A549 (cell line): ENCODE data around the gene MACROD1. TPM values are rescaled to one million over a fixed set of nuclear protein-coding genes. Genes with fewer than 3 reads are reported as not detected.
A peak's percentile ranks its signal among the peaks of the same experiment; 100 is the strongest.

Source experiments
- ATAC-seq, 2 experiments: fragments of 200-7000 bp in 1 of 2; fragments of >200 bp in 1 of 2; cut with Nextera tagmentation in 1 of 2; cut with Tn5 transposase in 1 of 2; 3 replicates each; pipeline versions ENCODE4 v1.8.0 to v1.9.1; 2018 to 2020; ENCODE audit warnings: mild to moderate bottlenecking in 1 of 2, moderate library complexity in 1 of 2
- CTCF ChIA-PET: fragments of 300-600 bp; sonication (Branson Sonifier 250); formaldehyde crosslinking; extraction: SDS; loops from one replicate; lab custom pipeline; 2021; ENCODE audit warnings: antibody characterized with exemption, inconsistent platforms; lab: Yijun Ruan, JAX
- POLR2A ChIA-PET: fragments of 350-600 bp; formaldehyde crosslinking; extraction: SDS; loops from one replicate; lab custom pipeline; 2021; ENCODE audit warnings: antibody characterized with exemption, inconsistent platforms; lab: Yijun Ruan, JAX
- DNase-seq, 2 experiments: peaks; one replicate each; pipeline versions ENCODE4 v3.0.0 to v3.0.0-alpha.2; 2011 to 2016; ENCODE audit warnings: low read depth in 1 of 2, low spot score in 1 of 2
- FAIRE-seq: peaks from 2 replicates; lab custom pipeline; 2011; peaks lifted over from hg19 to GRCh38; lab: Jason Lieb, UNC
- H3K27ac ChIP-seq, 2 experiments: fragments of >200 bp; sonication (Bioruptor Twin); formaldehyde crosslinking; 3 replicates each; pipeline ENCODE4 v1.5.1; 2016 to 2017
- H3K4me1 ChIP-seq: fragments of >200 bp; sonication (Bioruptor Twin); formaldehyde crosslinking; 3 replicates; pipeline ENCODE4 v1.6.1; 2016
- H3K4me2 ChIP-seq: fragments of >200 bp; sonication (Bioruptor Twin); formaldehyde crosslinking; 3 replicates; pipeline ENCODE4 v1.6.1; 2016
- H3K4me3 ChIP-seq: fragments of >200 bp; sonication (Bioruptor Twin); formaldehyde crosslinking; 3 replicates; pipeline ENCODE4 v1.5.1; 2016
- H3K9me3 ChIP-seq: fragments of >200 bp; sonication (Bioruptor Twin); formaldehyde crosslinking; 3 replicates; pipeline ENCODE4 v1.6.1; 2016
- ATOH8 ChIP-seq: fragments of 250-450 bp; sonication (Bioruptor Pico); IDR thresholded peaks from 2 replicates; pipeline ENCODE4 v1.5.0; 2020; ENCODE audit warnings: low read depth, mild to moderate bottlenecking, moderate library complexity
- BCL3 ChIP-seq: fragments of >200 bp; sonication (Bioruptor Twin); formaldehyde crosslinking; IDR thresholded peaks from 3 replicates; pipeline ENCODE4 v1.6.1; 2016
- BHLHE40 ChIP-seq: IDR thresholded peaks from 2 replicates; pipeline ENCODE4 v1.6.1; 2012; ENCODE audit warnings: low read depth, low read length, inconsistent platforms
- CBX8 ChIP-seq: fragments of 200-600 bp; sonication (generic); IDR thresholded peaks from 2 replicates; pipeline ENCODE4 v1.6.1; 2016
- CEBPB ChIP-seq, 2 experiments: fragments of >200 bp in 1 of 2; sonication (Bioruptor Twin) in 1 of 2; formaldehyde crosslinking in 1 of 2; IDR thresholded peaks; 2 replicates each; pipeline ENCODE4 v1.6.1; 2012 to 2016
- CHD2 ChIP-seq: fragments of 150-350 bp; IDR thresholded peaks from 2 replicates; pipeline ENCODE4 v1.6.1; 2014; ENCODE audit warnings: low read length; ENCODE audit not compliant: partially characterized antibody
- ELK1 ChIP-seq: fragments of 150-350 bp; IDR thresholded peaks from 2 replicates; pipeline ENCODE4 v1.6.1; 2014; ENCODE audit warnings: low read depth, mild to moderate bottlenecking, low read length
- FOSB ChIP-seq: fragments of 250-450 bp; sonication (Bioruptor Pico); IDR thresholded peaks from 2 replicates; pipeline ENCODE4 v1.5.0; 2020; ENCODE audit warnings: mild to moderate bottlenecking, moderate library complexity
- FOSL2 ChIP-seq, 2 experiments: fragments of 450-650 bp in 1 of 2; fragments of >200 bp in 1 of 2; sonication (Bioruptor Twin) in 1 of 2; formaldehyde crosslinking; IDR thresholded peaks; 2 replicates each; pipeline versions ENCODE4 v1.5.0 to v1.6.1; 2016 to 2020; ENCODE audit warnings: mild to moderate bottlenecking in 1 of 2, moderate library complexity in 1 of 2
- GATA3 ChIP-seq: IDR thresholded peaks from 2 replicates; pipeline ENCODE4 v1.6.1; 2012; ENCODE audit warnings: borderline replicate concordance
- HOXA7 ChIP-seq: fragments of 250-450 bp; sonication (Bioruptor Pico); IDR thresholded peaks from 2 replicates; pipeline ENCODE4 v1.5.0; 2020; ENCODE audit warnings: mild to moderate bottlenecking, moderate library complexity
- HOXB13 ChIP-seq: fragments of 250-450 bp; sonication (Bioruptor Pico); IDR thresholded peaks from 2 replicates; pipeline ENCODE4 v1.5.0; 2020; ENCODE audit warnings: low read depth, mild to moderate bottlenecking, moderate library complexity
- JUNB ChIP-seq: fragments of >200 bp; sonication (Bioruptor Twin); formaldehyde crosslinking; IDR thresholded peaks from 2 replicates; pipeline ENCODE4 v1.6.1; 2016
- KDM1A ChIP-seq: fragments of 200-600 bp; sonication (generic); IDR thresholded peaks from 2 replicates; pipeline ENCODE4 v1.6.1; 2016; ENCODE audit warnings: low read depth, mild to moderate bottlenecking
- NPAS2 ChIP-seq: fragments of 250-450 bp; sonication (Bioruptor Pico); IDR thresholded peaks from 2 replicates; pipeline ENCODE4 v1.8.0; 2022; ENCODE audit warnings: mild to moderate bottlenecking, moderate library complexity, borderline replicate concordance
- PHF8 ChIP-seq: fragments of 200-600 bp; sonication (generic); IDR thresholded peaks from 2 replicates; pipeline ENCODE4 v1.6.1; 2016; ENCODE audit warnings: low read depth, mild to moderate bottlenecking, antibody characterized with exemption, moderate library complexity, borderline replicate concordance
- POLR2AphosphoS2 ChIP-seq: conservative IDR thresholded peaks from 2 replicates; pipeline ENCODE4 v1.6.1; 2012; ENCODE audit warnings: low read length, improper control_type of control experiment, inconsistent platforms
- RAD21 ChIP-seq, 2 experiments: fragments of >200 bp in 1 of 2; sonication (Bioruptor Twin) in 1 of 2; formaldehyde crosslinking in 1 of 2; IDR thresholded peaks in 1 of 2; conservative IDR thresholded peaks in 1 of 2; 2 replicates in 1 of 2; 3 replicates in 1 of 2; pipeline ENCODE4 v1.6.1; 2012 to 2018; ENCODE audit warnings: inconsistent platforms in 1 of 2
- RARB ChIP-seq: fragments of 250-450 bp; sonication (Bioruptor Pico); IDR thresholded peaks from 2 replicates; pipeline ENCODE4 v1.8.0; 2021; ENCODE audit warnings: mild to moderate bottlenecking, moderate library complexity
- RCOR1 ChIP-seq: fragments of 150-350 bp; IDR thresholded peaks from 2 replicates; pipeline ENCODE4 v1.6.1; 2014; ENCODE audit warnings: antibody characterized with exemption, low read length, low read depth
- RFX5 ChIP-seq: fragments of 450-650 bp; IDR thresholded peaks from 2 replicates; pipeline ENCODE4 v1.7.1; 2014; ENCODE audit warnings: antibody characterized with exemption, mild to moderate bottlenecking, moderate library complexity
- RNF2 ChIP-seq: fragments of 200-600 bp; sonication (generic); IDR thresholded peaks from 2 replicates; pipeline ENCODE4 v1.6.1; 2016; ENCODE audit warnings: low read depth, mild to moderate bottlenecking, antibody characterized with exemption, moderate library complexity, borderline replicate concordance
- SMC3 ChIP-seq: fragments of >200 bp; sonication (Bioruptor Twin); formaldehyde crosslinking; IDR thresholded peaks from 3 replicates; pipeline ENCODE4 v1.6.1; 2018; ENCODE audit warnings: inconsistent platforms
- TFCP2L1 ChIP-seq: fragments of 250-450 bp; sonication (Bioruptor Pico); IDR thresholded peaks from 2 replicates; pipeline ENCODE4 v1.5.0; 2021; ENCODE audit warnings: mild to moderate bottlenecking
- ZC3H11A ChIP-seq: fragments of 450-650 bp; IDR thresholded peaks from 2 replicates; pipeline ENCODE4 v1.6.1; 2014; ENCODE audit warnings: antibody characterized with exemption, mild to moderate bottlenecking
- ZFP36 ChIP-seq: fragments of 450-650 bp; IDR thresholded peaks from 2 replicates; pipeline ENCODE4 v1.6.1; 2014; ENCODE audit warnings: borderline replicate concordance; ENCODE audit not compliant: partially characterized antibody
- ZNF302 ChIP-seq: fragments of 250-450 bp; sonication (Bioruptor Pico); IDR thresholded peaks from 2 replicates; pipeline ENCODE4 v1.9.0; 2021; ENCODE audit warnings: inconsistent platforms, mild to moderate bottlenecking, moderate library complexity
- ZSCAN20 ChIP-seq: fragments of 250-450 bp; sonication (Bioruptor Pico); IDR thresholded peaks from 2 replicates; pipeline ENCODE4 v1.8.0; 2022; ENCODE audit warnings: mild to moderate bottlenecking, moderate library complexity
- WGBS: methylation state at CpG from one replicate; pipeline ENCODE4 v1.1.6; 2017; ENCODE audit errors: missing lambda C conversion rate; 5-methylcytosine and 5-hydroxymethylcytosine counted together
- polyA plus RNA-seq, 4 experiments: library from polyadenylated mRNA; depleted of rRNA in 3 of 4; stranded (reverse); fragments of >200 nt; fragmentation: RNase III in 1 of 4; extraction: RNeasy Plus Mini Kit Qiagen cat#74134 plus additional on column Dnase treatment in 1 of 4; gene quantifications; 2 replicates in 3 of 4; 3 replicates in 1 of 4; pipeline ENCODE4 v1.2.3, GENCODE V29; 2011 to 2017
- TF ChIP-seq, protein P1 (sequence below): IDR thresholded peaks from 2 replicates; pipeline ENCODE4 v1.6.1; 2012; ENCODE audit warnings: low read depth, borderline replicate concordance
- TF ChIP-seq, protein P2 (sequence below): fragments of >200 bp; sonication (Bioruptor Twin); formaldehyde crosslinking; IDR thresholded peaks from 3 replicates; pipeline ENCODE4 v1.5.1; 2016
- TF ChIP-seq, protein P3 (sequence below): fragments of >200 bp; sonication (Bioruptor Twin); formaldehyde crosslinking; IDR thresholded peaks from 2 replicates; pipeline ENCODE4 v1.6.1; 2016

MACROD1 gene
- polyA plus RNA-seq, 2 of the 4 experiments (the other 2 are of a cell fraction) = 15.1 to 16.6 TPM

- TF ChIP-seq RAD21 (conservative IDR thresholded peaks at IDR 0.05 in 1 of 2, IDR thresholded peaks at IDR 0.05 in 1 of 2) (no peak), NPAS2 (no peak), RFX5 (no peak), CHD2 (no peak), RCOR1 (no peak), KDM1A (0 out of 2 replicates have a peak, but pooled peaks have one; percentile 54), SMC3 (no peak), PHF8 (peak; percentile 92), CEBPB (IDR thresholded peaks at IDR 0.05) (no peak), CBX8 (no peak), TFCP2L1 (no peak), ZFP36 (no peak), RARB (CRISPR knock-in tag) (no peak), BCL3 (peak; percentile 62; the same call in 1 of the 3 replicates), FOSL2 (IDR thresholded peaks at IDR 0.05) (no peak), FOSL2 (CRISPR knock-in tag; IDR thresholded peaks at IDR 0.05) (no peak), ZNF302 (CRISPR knock-in tag) (no peak), JUNB (no peak), ZSCAN20 (CRISPR knock-in tag) (no peak), BHLHE40 (0 out of 2 replicates have a peak, but pooled peaks have one; percentile 50), GATA3 (no peak), HOXB13 (CRISPR knock-in tag) (no peak), RNF2 (no peak), POLR2AphosphoS2 (no peak)
- TF ChIP-seq, protein P1, sequence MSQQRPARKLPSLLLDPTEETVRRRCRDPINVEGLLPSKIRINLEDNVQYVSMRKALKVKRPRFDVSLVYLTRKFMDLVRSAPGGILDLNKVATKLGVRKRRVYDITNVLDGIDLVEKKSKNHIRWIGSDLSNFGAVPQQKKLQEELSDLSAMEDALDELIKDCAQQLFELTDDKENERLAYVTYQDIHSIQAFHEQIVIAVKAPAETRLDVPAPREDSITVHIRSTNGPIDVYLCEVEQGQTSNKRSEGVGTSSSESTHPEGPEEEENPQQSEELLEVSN = no peak
- TF ChIP-seq, protein P2, sequence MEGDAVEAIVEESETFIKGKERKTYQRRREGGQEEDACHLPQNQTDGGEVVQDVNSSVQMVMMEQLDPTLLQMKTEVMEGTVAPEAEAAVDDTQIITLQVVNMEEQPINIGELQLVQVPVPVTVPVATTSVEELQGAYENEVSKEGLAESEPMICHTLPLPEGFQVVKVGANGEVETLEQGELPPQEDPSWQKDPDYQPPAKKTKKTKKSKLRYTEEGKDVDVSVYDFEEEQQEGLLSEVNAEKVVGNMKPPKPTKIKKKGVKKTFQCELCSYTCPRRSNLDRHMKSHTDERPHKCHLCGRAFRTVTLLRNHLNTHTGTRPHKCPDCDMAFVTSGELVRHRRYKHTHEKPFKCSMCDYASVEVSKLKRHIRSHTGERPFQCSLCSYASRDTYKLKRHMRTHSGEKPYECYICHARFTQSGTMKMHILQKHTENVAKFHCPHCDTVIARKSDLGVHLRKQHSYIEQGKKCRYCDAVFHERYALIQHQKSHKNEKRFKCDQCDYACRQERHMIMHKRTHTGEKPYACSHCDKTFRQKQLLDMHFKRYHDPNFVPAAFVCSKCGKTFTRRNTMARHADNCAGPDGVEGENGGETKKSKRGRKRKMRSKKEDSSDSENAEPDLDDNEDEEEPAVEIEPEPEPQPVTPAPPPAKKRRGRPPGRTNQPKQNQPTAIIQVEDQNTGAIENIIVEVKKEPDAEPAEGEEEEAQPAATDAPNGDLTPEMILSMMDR = no peak
- TF ChIP-seq, all 56 proteins: peak for 10
Observed at GRCh38 chr11:63986156-63986931, 179.6 kb downstream of the MACROD1 start, which contains the start of gene OTUB1 (continued).

DNA sequence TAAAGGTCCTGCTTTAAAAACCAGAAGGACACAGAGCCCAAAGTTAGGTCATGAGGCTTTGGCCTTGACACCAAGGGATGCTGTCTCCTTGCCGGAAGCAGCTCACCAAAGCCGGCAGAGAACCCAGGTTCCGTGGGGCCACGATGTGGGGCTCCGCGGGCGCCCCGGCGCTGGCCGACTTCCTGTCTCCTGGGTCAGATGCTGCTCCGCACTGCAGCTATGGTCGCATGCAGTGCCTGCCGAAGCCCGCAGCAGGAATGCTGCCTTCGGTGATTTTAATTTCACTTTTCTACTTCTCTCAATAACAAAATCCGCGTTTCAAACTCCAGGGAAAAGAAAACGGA lies 180.1 kb downstream of the MACROD1 start:
- FAIRE-seq (no peak), DNase-seq (no peak), ATAC-seq (peak; percentile 57 to 75)
- Histone ChIP-seq H3K9me3 (no peaks in the 10 kb centered on the region), H3K4me3 (peak overlapping the region; percentile 99), H3K27ac (peak overlapping the region; percentile 98 to 99), H3K4me1 (peaks cover 10% of the 10 kb centered on the region; the same call in 2 of the 3 replicates), H3K4me2 (peak overlapping the region; percentile 82)
- POLR2A ChIA-PET = interaction anchor here (0.7 to 1.9 kb wide), 3 partner anchors 9 to 22 kb away, joined by 3 to 9 read pairs (median 3); partner anchors contain the start of gene COX8A
- 16% methylated on average over 15 of the region's 18 CpGs for WGBS
- CTCF ChIA-PET = interaction anchor here (0.7 kb wide), 1 partner anchor 218 kb away, joined by 3 read pairs; the partner anchor contains the start of gene ZFTA
- TF ChIP-seq HOXA7 (CRISPR knock-in tag) = no peak
- no peak for TF ChIP-seq TFCP2L1
- no peak for TF ChIP-seq ZFP36
- TF ChIP-seq SMC3 = no peak
- no peak for TF ChIP-seq FOSB (CRISPR knock-in tag)
- TF ChIP-seq POLR2AphosphoS2 = no peak
- TF ChIP-seq HOXB13 (CRISPR knock-in tag) = no peak
- TF ChIP-seq ZC3H11A = no peak
- no peak for TF ChIP-seq BCL3
- no peak for TF ChIP-seq ELK1
- TF ChIP-seq RCOR1 = no peak
- no peak for TF ChIP-seq ATOH8 (CRISPR knock-in tag)
- TF ChIP-seq, protein P3, sequence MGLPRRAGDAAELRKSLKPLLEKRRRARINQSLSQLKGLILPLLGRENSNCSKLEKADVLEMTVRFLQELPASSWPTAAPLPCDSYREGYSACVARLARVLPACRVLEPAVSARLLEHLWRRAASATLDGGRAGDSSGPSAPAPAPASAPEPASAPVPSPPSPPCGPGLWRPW = no peak
